ENCODE data around the gene CD300LF.

GRCh38 chr17:74730491-74731346 is 18.0 kb upstream of the CD300LF start:
- TF ChIP-seq CTCF (IDR thresholded peaks at IDR 0.05; ENCODE audit: low read depth, low read length, missing input control) (no peak), HNF4A (conservative IDR thresholded peaks at IDR 0.05) (no peak), MAX (IDR thresholded peaks at IDR 0.05) (no peak), YY1 (IDR thresholded peaks at IDR 0.05) (no peak), REST (IDR thresholded peaks at IDR 0.05) (no peak), JUND (IDR thresholded peaks at IDR 0.05) (no peak), NR2F2 (IDR thresholded peaks at IDR 0.05) (no peak), TAF1 (conservative IDR thresholded peaks at IDR 0.05) (no peak), RAD21 (IDR thresholded peaks at IDR 0.05) (no peak), ATF3 (IDR thresholded peaks at IDR 0.05) (no peak), GABPA (IDR thresholded peaks at IDR 0.05 in 1 of 2, conservative IDR thresholded peaks at IDR 0.05 in 1 of 2) (no peak), ZBTB33 (IDR thresholded peaks at IDR 0.05) (no peak), FOXA1 (IDR thresholded peaks at IDR 0.05) (no peak), FOXA2 (IDR thresholded peaks at IDR 0.05) (no peak)

All from liver (tissue), 3 donors.